Fibroblast of mammary gland (primary cell): Measurements from ENCODE around the gene DDX39A.

Experiments used
- DNase-seq: peaks from one replicate; pipeline ENCODE4 v3.0.0-alpha.2; 2010; ENCODE audit warnings: low read depth
- H3K4me3 ChIP-seq: 2 replicates; pipeline ENCODE4 v1.5.1; 2011; ENCODE audit warnings: low read depth, mild to moderate bottlenecking, low read length, moderate library complexity; ENCODE audit not compliant: control insufficient read depth
- CTCF ChIP-seq: conservative IDR thresholded peaks from 2 replicates; pipeline ENCODE4 v1.5.1; 2011; ENCODE audit warnings: low read depth, low read length, inconsistent platforms; ENCODE audit not compliant: control insufficient read depth, insufficient read depth

Gene DDX39A

GRCh38 chr19:14450876-14451275, 31.7 kb upstream of the DDX39A start:
- TF ChIP-seq CTCF = no peak
- H3K4me3 ChIP-seq = no peak overlapping the region
- DNase-seq = no peak

GRCh38 chr19:14450168-14450874, 31.2 kb upstream of the DDX39A start:
- TF ChIP-seq CTCF = no peak
- DNase-seq = peak; percentile 63
- H3K4me3 ChIP-seq = no peak overlapping the region

- no peak overlapping the region for H3K4me3 ChIP-seq
- no peak for TF ChIP-seq CTCF
- no peak for DNase-seq
Observed at GRCh38 chr19:14449321-14449720, 30.2 kb upstream of the DDX39A start.

GRCh38 chr19:14446336-14447036, 27.3 kb upstream of the DDX39A start:
- DNase-seq = no peak
- TF ChIP-seq CTCF = no peak
- H3K4me3 ChIP-seq = no peak overlapping the region

- TF ChIP-seq CTCF = no peak
- no peak overlapping the region for H3K4me3 ChIP-seq
- DNase-seq = no peak
Observed at GRCh38 chr19:14443632-14444216, 24.6 kb upstream of the DDX39A start.

- TF ChIP-seq CTCF = no peak
- H3K4me3 ChIP-seq = no peak overlapping the region
- DNase-seq = no peak
Observed at GRCh38 chr19:14442891-14443631, 23.9 kb upstream of the DDX39A start.
